H1 (cell line): ENCODE results near the gene LRP3. TPM values are rescaled to one million over a fixed set of nuclear protein-coding genes. Genes with fewer than 3 reads are reported as not detected.

ENCODE experiments used
- CHD7 ChIP-seq: fragments of 300-600 bp; sonication (generic); IDR thresholded peaks from 2 replicates; pipeline ENCODE4 v1.7.1; 2012; ENCODE audit warnings: low read length, moderate library complexity, mild to moderate bottlenecking, inconsistent platforms; ENCODE audit not compliant: insufficient replicate concordance
- FOSL1 ChIP-seq: IDR thresholded peaks from 2 replicates; pipeline ENCODE4 v1.6.1; 2011; ENCODE audit warnings: mild to moderate bottlenecking, low read depth, low read length, moderate library complexity; ENCODE audit not compliant: insufficient read depth
- SIN3A ChIP-seq, 2 experiments: IDR thresholded peaks in 1 of 2; conservative IDR thresholded peaks in 1 of 2; 2 replicates each; pipeline ENCODE4 v1.6.1; 2011 to 2012; ENCODE audit warnings: low read length in 2 of 2, improper control_type of control experiment in 1 of 2, low read depth in 1 of 2, mild to moderate bottlenecking in 1 of 2
- polyA plus RNA-seq, 7 experiments: library from polyadenylated mRNA; depleted of rRNA in 3 of 7; stranded (reverse) in 5 of 7; unstranded in 2 of 7; fragments of >200 nt in 5 of 7; fragments of 200-250 nt in 2 of 7; gene quantifications; 1 replicate in 5 of 7; 2 replicates in 1 of 7; 4 replicates in 1 of 7; pipeline versions ENCODE4 v1.2.1 to v1.2.3, GENCODE V29; 2011 to 2013; ENCODE audit warnings: missing spikeins in 2 of 7, mixed read lengths in 2 of 7
- total RNA-seq: library from RNA; stranded (reverse); fragmentation: NEBNext Ultra II Directional; extraction: Animal tissue kit (Norgen Biotek cat#: 25700); gene quantifications from 2 replicates; pipeline ENCODE4 v1.2.1, GENCODE V29; 2021

The LRP3 gene
- total and polyA plus RNA-seq, 2 of the 8 experiments (the other 6 are each of a cell fraction or from before 2014, with no cell fraction given): 30.3 to 33.7 TPM

GRCh38 chr19:33159893-33160292, 34.2 kb upstream of the LRP3 start (continued):
- TF ChIP-seq CHD7 (no peak), SIN3A (conservative IDR thresholded peaks at IDR 0.05 in 1 of 2, IDR thresholded peaks at IDR 0.05 in 1 of 2; ENCODE audit: low read depth in 1 of 2, low read length in 2 of 2) (no peak), FOSL1 (no peak)
